WERI-Rb-1 (cell line): ENCODE data around the gene SGIP1.

Experiments used
- DNase-seq: peaks from one replicate; pipeline ENCODE4 v3.0.0-alpha.2; 2020
- H3K27ac ChIP-seq: fragments of 250-450 bp; sonication (Bioruptor Pico); 2 replicates; pipeline ENCODE4 v1.5.1; 2020; ENCODE audit warnings: mild to moderate bottlenecking, moderate library complexity
- H3K27me3 ChIP-seq: fragments of 250-450 bp; sonication (Bioruptor Pico); 2 replicates; pipeline ENCODE4 v1.5.1; 2021; ENCODE audit warnings: mild to moderate bottlenecking, low read depth, moderate library complexity; ENCODE audit not compliant: insufficient read depth, severe bottlenecking
- H3K36me3 ChIP-seq: fragments of 250-450 bp; sonication (Bioruptor Pico); 2 replicates; pipeline ENCODE4 v1.5.1; 2020; ENCODE audit warnings: mild to moderate bottlenecking, moderate library complexity
- H3K4me3 ChIP-seq: 2 replicates; pipeline ENCODE4 v1.5.1; 2011; ENCODE audit warnings: low read depth, mild to moderate bottlenecking, control low read depth, low read length
- H3K9me3 ChIP-seq: fragments of 250-450 bp; sonication (Bioruptor Pico); 2 replicates; pipeline ENCODE4 v1.5.1; 2021; ENCODE audit warnings: mild to moderate bottlenecking, moderate library complexity; ENCODE audit not compliant: severe bottlenecking
- CTCF ChIP-seq: IDR thresholded peaks from 2 replicates; pipeline ENCODE4 v1.5.1; 2011; ENCODE audit warnings: low read depth, mild to moderate bottlenecking, control low read depth, inconsistent platforms, low read length

The SGIP1 gene

GRCh38 chr1:66729119-66729518 lies 195.2 kb downstream of the SGIP1 start:
- no peak for DNase-seq
- H3K9me3 ChIP-seq = no peaks in the 10 kb centered on the region

GRCh38 chr1:66729523-66729922 lies 195.6 kb downstream of the SGIP1 start:
- no peak overlapping the region for H3K4me3 ChIP-seq
- no peak for TF ChIP-seq CTCF
- DNase-seq = no peak
- H3K27ac ChIP-seq = no peak overlapping the region
- no peaks in the 10 kb centered on the region for H3K27me3 ChIP-seq
- no peaks in the 10 kb centered on the region for H3K9me3 ChIP-seq
- no peaks in the 10 kb centered on the region for H3K36me3 ChIP-seq

More at GRCh38 chr1:66729119-66729518, 195.2 kb downstream of the SGIP1 start:
- no peaks in the 10 kb centered on the region for H3K27me3 ChIP-seq
- H3K36me3 ChIP-seq = no peaks in the 10 kb centered on the region
- TF ChIP-seq CTCF = no peak
- H3K4me3 ChIP-seq = no peak overlapping the region
- no peak overlapping the region for H3K27ac ChIP-seq

- Histone ChIP-seq H3K36me3 (no peaks in the 10 kb centered on the region), H3K4me3 (no peak overlapping the region), H3K27ac (no peak overlapping the region), H3K27me3 (no peaks in the 10 kb centered on the region), H3K9me3 (no peaks in the 10 kb centered on the region)
- TF ChIP-seq CTCF = no peak
- DNase-seq = no peak
Measured at GRCh38 chr1:66730462-66730861, 196.5 kb downstream of the SGIP1 start.

GRCh38 chr1:66731170-66731865 lies 197.4 kb downstream of the SGIP1 start:
- TF ChIP-seq CTCF = no peak
- no peak overlapping the region for H3K4me3 ChIP-seq
- no peaks in the 10 kb centered on the region for H3K27me3 ChIP-seq
- H3K36me3 ChIP-seq = no peaks in the 10 kb centered on the region
- H3K9me3 ChIP-seq = no peaks in the 10 kb centered on the region
- DNase-seq = no peak
- no peak overlapping the region for H3K27ac ChIP-seq

- no peak for DNase-seq
Measured at GRCh38 chr1:66732407-66733166, 198.6 kb downstream of the SGIP1 start.

More at GRCh38 chr1:66732407-66733166, 198.6 kb downstream of the SGIP1 start:
- Histone ChIP-seq H3K27ac (no peak overlapping the region), H3K9me3 (no peaks in the 10 kb centered on the region), H3K27me3 (no peaks in the 10 kb centered on the region), H3K36me3 (no peaks in the 10 kb centered on the region), H3K4me3 (no peak overlapping the region)
- no peak for TF ChIP-seq CTCF
